ENCODE measurements around the gene PRUNE2. TPM values are rescaled to one million over a fixed set of nuclear protein-coding genes. Genes with fewer than 3 reads are reported as not detected.

Gene PRUNE2
- polyA plus RNA-seq, 1 donor, result 16.4 TPM

- DNase-seq, result no peak
Measured at GRCh38 chr9:76902395-76902794, 3.5 kb downstream of the PRUNE2 start.

DNA sequence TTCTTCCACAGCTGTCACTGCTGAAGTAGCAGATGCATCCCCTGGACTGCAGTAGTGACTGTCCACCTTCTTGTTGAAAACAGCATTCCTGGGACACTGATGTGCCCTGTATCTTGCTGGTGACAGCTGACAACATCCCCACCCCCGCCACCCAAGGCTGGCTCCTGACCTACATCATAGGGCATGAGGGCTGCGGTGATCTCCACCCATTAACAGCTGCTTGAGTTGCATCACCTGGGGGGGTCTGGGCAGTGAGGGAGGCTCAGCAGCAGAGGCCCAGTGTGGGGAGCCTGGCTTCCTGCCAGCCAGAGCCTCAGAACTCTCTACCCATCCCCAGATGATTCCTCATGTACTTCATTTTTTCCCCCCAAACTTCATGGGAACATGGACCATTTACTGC is 4.1 kb downstream of the PRUNE2 start:
- DNase-seq, result no peak

DNA sequence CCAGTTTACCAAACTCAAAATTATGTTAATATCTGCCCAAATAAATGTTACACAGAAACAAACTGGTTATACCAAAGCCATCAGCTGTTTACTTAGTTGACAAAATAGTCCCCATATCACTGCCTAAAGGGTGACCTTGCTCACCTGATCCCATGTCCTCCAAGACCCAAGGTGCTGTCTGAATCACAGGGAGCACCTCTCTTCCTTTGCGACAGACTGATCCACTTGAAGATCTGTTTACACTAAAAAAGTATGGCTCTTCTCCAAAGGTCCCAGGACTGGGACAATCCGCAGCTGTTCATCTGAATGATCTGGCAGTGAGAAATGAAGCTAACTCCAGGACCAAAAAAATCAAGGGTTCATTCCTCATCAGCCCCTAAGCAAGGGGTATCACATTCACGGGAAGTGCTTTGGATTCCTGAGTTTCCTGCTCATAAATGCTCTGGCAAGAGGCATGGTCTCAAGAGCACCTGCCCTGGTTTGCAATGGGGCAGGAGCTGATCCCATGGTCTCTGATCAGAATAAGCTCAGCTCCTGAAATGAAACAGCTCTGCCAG is 5.0 kb downstream of the PRUNE2 start:
- no peak for DNase-seq

- no peak for DNase-seq
Measured at GRCh38 chr9:76898786-76899185, 7.1 kb downstream of the PRUNE2 start.

- DNase-seq, result no peak
Measured at GRCh38 chr9:76897804-76898525, 7.9 kb downstream of the PRUNE2 start.

- no peak for DNase-seq
Measured at GRCh38 chr9:76896035-76896434, 9.9 kb downstream of the PRUNE2 start.

DNA sequence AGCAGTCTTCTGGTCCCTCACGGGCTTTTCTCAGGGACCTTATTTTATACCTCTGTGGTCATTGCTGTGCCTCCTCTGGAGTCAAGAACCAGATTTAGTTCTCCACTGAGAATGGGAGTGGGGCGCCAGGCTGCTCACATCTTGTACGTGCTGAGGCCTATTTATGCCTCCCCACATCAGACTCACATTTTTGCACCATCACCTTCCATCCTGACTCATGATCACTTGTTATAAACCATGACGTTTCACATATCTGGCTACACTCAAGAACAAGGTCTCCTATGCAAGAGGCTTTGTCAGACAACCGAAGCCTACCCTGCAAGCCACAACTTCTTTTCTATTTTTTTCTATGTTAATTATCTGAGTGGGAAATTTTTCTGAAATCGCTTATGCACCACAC is 10.7 kb downstream of the PRUNE2 start:
- no peak for DNase-seq

DNA sequence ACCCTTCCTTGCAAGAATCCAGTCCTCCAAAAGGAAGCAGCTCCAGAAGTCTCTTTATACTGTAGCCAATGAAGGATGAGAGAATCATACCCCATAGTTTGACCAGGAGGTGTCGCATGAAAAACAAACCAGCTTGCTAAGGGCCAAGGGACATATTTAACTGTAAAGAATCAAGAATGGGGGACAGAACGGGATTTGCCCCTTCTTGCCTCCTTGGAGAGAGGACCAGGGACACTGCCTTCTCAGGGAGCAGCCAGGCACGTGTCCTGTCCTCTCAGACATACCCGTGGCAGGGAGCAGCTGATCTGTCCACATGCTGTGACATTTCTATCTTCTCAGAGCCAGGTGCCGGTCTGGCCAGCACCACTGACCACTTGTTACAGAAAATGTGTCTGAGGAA is 11.7 kb downstream of the PRUNE2 start:
- DNase-seq, result no peak

DNA sequence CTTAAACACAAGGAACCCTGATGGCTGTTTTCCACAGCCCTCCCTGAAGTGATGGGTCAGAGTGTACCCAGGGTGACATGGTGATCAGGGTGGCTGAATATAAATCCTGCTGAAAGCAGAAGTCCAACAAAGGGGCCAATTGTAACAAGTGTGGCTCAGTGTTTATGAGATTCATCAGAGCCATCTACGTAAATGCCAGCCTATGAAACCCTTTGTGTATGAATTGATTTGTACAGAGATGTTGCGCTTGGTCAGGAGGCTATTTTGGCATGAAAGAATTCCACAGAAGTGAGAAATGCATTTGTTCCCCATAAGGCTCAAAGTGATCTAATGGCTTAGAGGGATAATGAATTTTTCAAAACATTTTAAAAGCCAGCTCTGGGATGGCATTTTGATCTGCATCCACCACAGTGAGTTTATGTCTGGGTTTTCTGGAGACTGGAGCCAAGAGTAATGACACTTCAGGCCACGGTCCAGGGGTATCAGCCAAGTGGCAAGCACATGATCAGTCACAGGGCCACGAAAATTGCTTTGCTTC is 12.4 kb downstream of the PRUNE2 start:
- DNase-seq, result no peak

DNA sequence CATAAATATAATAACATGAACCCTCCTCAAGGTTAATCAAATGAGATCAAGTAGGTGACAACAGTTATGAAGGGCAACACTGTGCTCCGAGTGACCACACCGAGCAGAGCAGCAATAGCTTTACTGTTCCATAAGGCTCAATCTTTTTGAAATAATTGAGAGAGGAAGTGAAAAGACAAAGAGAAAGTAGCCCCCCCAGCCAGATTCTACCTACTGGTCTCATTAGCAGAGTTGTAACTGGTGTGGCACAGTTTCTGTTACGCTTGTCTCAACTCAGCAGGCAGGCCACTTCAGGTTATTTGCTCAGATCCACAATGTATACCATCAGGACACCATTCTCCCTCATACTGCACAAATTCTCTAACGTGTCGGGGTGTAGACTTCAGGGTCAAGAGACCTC is 14.0 kb downstream of the PRUNE2 start:
- DNase-seq, result no peak

DNA sequence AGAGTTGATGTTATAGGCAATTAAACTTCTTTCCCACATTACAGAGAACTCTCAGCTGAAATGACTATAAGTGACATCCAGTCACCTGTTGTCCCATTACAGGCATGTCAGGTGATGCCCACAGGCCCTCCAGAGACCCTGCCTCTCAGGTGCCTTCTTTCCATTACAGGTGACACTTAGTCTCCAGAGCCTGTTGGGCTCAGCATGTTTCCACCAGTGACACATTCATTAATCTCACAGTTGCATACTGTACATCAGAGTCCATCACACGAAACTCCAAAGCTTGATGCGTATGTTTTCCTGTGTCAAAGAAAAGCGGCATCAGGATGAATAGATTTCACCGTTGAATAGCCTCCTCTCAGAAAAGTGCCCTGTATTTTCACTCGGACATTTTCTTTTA is 14.6 kb downstream of the PRUNE2 start:
- DNase-seq, result no peak

DNA sequence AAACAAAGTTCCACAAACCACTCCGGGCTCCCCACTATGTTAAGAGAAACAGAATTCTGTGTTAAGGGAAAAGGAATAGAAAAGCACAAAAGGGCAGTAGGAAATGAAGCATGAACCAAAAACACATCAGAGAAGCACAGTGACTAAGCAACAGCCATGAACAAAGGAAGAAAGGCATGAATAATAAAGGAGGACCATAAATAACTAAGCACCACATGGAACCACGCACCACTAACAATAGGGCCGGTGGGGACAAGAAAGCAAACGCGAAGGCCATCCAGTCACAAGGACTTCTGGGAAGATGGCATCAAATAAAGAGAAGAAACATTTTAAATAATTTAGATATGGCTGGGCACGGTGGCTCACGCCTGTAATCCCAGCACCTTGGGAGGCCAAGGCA is 18.0 kb downstream of the PRUNE2 start:
- no peak for DNase-seq

DNA sequence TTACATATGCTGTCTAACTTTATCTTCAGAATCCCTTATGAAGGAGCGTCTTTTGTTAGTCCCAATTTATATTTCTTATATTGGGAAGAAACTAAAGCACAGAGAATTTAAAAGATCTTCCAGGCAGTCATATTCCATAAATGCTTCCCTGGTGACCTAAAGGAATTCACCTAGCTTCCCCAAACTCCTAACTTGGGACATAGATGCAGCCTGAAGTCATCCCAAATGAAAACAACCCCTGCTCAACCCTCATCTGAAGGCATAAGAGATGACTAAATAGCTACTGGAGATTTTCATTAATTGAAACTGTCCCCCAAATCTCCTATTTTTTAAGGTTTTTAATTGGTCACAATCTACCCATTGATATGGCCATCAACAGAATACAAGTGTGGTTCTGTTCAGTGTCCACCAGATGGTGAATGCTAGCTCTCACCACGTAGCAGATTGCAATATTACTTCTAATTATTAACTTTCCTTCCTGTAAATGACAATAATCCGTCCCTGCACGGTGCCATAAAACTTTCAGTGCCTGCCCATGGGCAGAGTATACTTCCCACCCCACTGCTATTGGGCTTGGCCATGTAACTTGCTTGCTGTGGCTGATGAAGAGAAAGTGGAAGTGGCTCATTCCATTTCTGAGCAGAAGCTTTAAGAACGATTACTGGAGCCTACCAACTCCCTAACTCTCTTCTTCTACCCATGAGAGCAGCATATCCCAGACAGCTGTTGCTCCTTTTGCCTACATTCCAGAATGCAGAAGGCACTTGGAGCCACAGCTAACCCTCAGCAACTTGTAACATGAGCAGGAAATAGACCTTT is 18.7 kb downstream of the PRUNE2 start:
- DNase-seq, result no peak

GRCh38 chr9:76886318-76886717 is 19.6 kb downstream of the PRUNE2 start:
- DNase-seq, result no peak

- no peak for DNase-seq
Measured at GRCh38 chr9:76884823-76885222, 21.1 kb downstream of the PRUNE2 start.

DNA sequence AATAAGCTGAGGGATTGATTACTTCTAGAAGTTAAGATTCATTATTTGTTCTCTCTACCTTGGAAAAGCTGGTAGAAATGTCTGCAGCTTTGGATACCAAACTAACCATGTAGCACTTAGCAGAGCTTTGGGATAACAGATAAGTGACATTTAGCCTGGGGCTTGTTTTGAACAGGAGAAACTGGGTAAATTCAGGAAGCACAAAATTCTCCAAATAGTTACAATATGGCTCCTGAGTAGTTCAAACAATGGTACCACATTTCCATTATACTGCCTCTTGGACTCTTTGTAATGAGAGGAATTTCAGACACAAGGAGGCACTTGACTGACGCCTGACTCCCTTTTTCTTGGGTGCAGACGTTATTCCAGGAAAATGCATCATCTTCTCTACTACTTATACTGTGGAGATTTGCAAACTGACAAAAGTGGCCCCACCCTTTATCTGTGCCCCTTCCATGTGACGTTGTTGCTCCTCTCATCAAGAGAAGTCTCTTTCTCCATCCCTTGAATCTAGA is 22.5 kb downstream of the PRUNE2 start:
- no peak for DNase-seq

DNA sequence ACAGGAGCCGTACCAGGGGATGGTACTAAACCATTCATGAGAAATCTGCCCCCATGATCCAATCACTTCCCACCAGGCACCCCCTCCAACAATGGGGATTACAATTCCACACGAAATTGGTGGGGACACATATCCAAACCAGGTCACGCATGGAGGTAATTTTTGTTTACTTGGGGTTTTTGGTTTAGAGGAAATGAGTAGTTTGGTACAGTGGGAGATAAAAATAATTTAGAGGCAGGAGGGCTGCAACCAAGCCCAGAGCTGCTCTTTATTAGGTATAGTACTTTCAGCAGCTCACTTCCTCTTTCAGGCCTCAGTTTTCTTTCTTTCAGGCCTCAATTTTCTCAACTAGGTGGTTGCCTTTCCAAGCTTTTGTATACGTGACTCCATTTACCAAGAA is 23.2 kb downstream of the PRUNE2 start:
- DNase-seq, result no peak

GRCh38 chr9:76880210-76880609 is 25.7 kb downstream of the PRUNE2 start:
- no peak for DNase-seq

DNA sequence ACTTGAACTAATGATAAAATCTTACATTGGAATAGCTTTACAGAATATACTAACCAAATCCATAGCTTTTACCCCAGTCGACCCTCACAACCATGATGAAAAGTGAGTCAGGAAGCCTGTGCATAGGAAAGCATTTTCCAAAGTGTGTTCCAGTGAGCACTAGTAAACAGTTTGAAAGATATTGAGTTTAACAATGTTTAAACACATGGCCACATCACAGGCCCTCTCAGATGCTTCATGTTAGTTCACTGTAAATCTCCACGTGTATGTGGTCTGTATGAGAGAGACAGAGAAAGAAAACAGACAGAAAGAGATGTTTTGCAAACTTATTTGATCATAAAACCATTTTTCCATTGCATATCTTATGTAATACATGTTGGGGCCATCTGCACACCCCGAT is 27.0 kb downstream of the PRUNE2 start:
- no peak for DNase-seq

GRCh38 chr9:76877961-76878360 is 28.0 kb downstream of the PRUNE2 start:
- no peak for DNase-seq

GRCh38 chr9:76876098-76876497 is 29.8 kb downstream of the PRUNE2 start:
- no peak for DNase-seq

DNA sequence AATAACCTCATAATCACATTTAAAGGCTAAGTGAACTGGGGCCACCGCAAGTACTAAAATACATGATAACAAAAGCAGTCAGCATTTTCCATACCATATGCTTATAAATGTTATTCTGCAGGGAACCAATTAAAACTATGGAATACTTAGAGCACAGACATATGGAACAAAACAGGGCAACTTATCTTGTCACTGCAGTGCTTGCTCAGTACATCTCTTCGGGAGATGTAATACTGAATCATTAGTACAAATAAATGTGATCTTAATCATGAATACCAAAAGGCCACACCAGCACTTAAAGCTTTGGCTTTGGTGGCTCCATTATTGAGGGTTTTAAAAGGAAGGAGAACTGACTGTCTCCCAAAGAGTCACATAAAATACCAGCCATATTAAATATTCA is 32.1 kb downstream of the PRUNE2 start:
- DNase-seq, result no peak
